HG02943 (cell line): Measurements from ENCODE around the gene CRELD2.
"Not testable (repeated sequence)": the region's sequence is repeated elsewhere in the genome, so short reads cannot be mapped to it uniquely, and the experiment has no call there.

Experiments used
- ATAC-seq: cut with Tn5 transposase; IDR thresholded peaks from one replicate; pipeline ENCODE4 v1.9.1; 2021; ENCODE audit warnings: mild to moderate bottlenecking, low read depth, moderate library complexity; ENCODE audit not compliant: unreplicated experiment

CRELD2 gene

DNA sequence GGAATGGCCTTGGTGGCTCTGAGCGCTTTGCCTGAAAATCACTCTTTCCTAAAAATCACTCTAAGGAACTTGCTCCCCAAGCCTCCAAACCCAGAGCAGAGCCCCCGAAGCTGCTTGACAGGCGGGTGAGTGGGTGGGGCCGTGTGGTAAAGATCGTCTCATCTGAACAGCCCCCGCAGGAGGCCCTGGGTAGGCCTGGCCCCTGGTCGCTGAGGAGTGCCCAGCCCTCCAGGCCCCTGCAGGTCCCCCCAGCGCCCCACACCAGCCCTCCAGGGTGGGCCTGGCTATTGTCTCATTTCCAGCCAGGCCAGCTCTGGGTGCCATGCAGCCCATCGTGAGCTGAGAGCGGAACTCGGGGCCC is 25.0 kb downstream of the CRELD2 start:
- ATAC-seq = no peak

DNA sequence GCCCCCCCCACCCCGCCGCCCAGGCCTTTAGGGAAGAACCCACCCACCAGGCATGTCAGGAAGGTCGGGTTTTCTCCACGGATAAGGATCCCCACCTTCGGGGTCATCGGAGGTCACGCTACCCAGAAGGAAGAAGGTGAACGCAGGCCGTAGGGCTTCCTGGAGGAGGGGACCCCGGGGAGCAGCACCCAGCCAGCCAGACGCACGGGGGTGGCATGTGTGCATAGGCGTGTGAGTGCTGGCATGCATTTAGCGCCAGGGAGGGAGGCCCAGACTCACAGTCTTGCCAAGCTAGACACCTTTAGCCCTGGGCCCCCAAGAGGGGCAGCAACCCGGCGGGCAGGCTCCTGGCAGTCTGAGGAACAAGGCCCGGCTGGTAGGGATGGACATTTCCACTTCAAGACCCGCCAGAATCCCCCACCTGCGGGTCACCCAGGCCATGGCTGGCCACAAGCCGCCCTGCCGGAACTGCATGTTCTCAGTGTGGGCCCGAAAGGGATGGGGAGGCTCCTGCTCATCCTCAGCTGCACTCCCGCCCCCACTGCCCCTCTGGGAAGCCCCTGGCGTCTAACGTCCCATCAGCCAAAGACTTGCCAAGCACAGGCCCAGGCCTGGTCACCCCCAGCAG is 25.5 kb downstream of the CRELD2 start:
- no peak for ATAC-seq

DNA sequence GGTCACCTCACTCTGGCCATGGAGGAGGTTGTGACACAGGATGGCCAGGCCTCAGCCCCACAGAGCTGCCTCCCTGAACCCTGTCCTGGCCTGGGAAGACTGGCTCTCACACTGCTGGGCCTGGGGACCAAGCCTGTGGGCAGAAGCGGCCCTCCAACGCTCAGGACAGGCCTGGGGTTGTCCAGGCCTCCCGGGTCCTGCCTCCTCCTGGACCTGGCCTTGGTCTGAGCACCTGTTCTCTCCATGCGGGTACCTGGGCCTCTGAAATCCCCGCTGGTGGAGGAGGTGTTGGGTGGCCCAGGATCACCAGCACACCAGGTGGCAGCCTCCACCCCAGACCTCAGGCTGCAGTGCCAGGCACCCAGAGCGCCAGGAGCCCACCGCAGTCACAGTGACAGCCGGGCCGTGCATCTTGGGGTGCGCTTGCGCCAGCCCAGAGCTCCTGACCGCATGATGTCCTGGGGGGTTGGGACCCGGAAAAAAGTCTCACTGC is 26.0 kb downstream of the CRELD2 start:
- ATAC-seq = no peak

- ATAC-seq = not testable (repeated sequence)
Observed at GRCh38 chr22:49945042-49945794, 26.8 kb downstream of the CRELD2 start.

- ATAC-seq = no peak
Observed at GRCh38 chr22:49946612-49947295, 28.3 kb downstream of the CRELD2 start.

- no peak for ATAC-seq
Observed at GRCh38 chr22:49947296-49947622, 28.8 kb downstream of the CRELD2 start.

- ATAC-seq = no peak
Observed at GRCh38 chr22:49948116-49948957, 29.9 kb downstream of the CRELD2 start.

- no peak for ATAC-seq
Observed at GRCh38 chr22:49948958-49949913, 30.8 kb downstream of the CRELD2 start.

DNA sequence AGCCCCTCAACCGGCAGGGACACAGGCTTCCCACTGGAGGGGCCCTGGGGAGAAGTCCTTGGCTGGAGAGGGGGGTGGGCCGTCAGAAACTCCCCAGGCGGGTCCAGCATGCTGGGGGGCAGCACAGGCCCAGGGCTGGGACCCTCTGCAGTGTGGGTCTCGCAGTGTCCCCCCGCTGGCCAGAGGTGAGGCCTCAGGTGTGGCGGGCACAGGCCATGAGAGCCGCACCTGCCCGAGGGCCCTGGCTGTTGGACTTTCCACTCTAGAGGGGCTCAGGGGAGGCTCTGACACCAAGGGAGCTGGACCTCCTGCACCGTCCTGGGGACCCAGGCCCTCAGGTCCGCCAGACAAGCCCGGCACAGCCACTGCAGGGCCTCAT is 31.5 kb downstream of the CRELD2 start:
- no peak for ATAC-seq

DNA sequence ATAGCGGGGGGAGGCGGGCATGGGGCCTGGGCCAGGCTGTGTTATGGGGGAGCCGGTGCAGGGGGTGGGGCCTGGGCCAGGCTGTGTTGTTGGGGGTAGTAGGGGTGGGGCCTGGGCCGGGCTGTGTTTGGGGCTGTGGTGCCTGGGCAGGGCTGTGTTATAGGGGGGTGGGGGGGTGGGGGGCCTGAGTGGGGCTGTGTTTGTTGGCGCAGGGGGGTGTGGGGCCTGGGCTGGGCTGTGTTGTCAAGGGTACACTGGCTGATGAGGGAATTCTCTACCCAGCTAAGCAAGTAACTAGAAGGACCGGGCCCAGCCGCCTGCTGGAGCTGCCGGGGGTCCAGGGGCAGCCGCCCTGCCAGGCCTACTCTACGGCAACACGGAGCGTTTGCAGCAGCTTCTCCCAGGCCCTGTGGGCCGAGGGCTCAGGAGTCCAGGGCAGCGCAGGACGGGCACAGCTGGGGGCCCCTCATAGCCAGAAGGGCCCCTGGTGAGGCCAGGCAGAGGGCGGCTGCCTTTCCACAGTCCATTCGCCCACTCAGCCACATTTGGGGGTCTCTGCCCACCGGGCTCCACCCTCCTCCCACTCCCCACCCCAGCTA is 32.1 kb downstream of the CRELD2 start:
- no peak for ATAC-seq

- no peak for ATAC-seq
Observed at GRCh38 chr22:49951000-49951677, 32.7 kb downstream of the CRELD2 start.

DNA sequence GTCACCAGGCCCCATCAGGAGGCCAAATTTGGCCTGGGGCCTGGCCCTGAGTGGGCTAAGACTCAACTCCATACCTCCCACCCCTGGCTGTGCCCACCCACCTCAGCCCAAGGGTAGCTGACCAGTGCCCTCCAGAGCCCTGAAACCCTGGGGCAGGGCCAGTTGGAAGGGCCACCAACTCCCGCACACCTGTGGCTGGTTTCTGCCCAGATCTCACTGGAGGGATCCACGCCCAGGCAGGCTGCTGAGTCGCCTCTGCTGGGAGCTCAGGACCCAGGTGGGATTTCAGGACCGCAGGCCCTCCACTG is 33.2 kb downstream of the CRELD2 start:
- ATAC-seq = no peak

GRCh38 chr22:49951986-49952896 is 33.8 kb downstream of the CRELD2 start:
- ATAC-seq = no peak

- ATAC-seq = no peak
Observed at GRCh38 chr22:49953027-49953679, 34.7 kb downstream of the CRELD2 start.

- no peak for ATAC-seq
Observed at GRCh38 chr22:49953680-49954344, 35.4 kb downstream of the CRELD2 start.

DNA sequence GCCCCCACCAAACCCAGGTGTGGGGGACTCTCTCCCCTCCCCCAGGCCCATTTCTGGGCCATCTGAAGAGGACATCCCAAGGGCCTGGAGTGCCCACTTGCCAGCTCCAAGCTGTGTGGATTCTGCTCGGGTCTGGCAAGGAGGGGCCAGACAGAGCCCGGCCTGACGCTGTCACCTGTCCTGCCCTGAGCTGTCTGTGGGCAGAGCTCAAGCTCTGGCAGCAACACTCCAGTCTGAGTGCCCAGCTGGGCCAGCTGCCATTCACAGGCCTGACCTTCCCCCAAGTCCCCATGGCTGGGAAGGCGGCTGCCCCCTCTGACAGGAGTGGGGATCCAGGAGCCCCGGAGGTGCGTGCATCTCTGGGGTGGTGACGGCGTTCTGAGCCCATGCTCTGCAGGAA is 35.9 kb downstream of the CRELD2 start:
- ATAC-seq = no peak

DNA sequence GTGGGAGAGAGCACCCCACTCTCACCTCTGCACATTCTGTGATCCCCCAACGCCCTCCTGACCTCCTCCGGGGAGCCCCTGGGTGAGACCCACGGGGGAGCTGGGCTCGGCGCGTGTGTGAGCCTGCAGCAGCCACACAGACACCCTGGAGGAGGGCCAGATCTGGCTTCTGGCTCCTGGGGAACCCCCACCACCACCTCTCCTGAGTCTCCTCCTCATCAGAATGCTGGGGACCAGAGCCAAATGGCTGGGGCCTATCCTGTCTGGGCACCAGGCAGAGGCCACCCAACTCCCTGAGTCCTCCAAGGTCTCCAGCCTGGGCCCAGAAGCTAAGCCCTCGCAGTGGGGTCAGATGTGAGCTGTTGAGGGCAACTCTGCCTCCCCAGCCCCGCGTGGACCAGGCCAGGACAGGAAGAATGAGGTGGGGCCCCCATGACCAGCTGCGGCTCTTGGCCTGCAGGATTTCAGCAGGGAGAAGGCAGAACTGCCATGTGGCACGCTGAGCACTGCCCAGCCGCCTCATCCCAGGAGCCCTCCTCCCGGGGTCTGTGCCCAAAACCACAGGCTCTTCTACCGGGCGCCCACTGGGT is 36.7 kb downstream of the CRELD2 start:
- ATAC-seq = no peak
